Stimulated activated CD8-positive, alpha-beta memory T cell treated with anti-CD3 and anti-CD28 coated beads, Interleukin-4, amount 100 ng/mL, for 24 hours (primary cell): ENCODE data around the gene MAP1LC3B.

Experiments used
- DNase-seq: peaks from one replicate; pipeline ENCODE4 v3.0.0-alpha.2; 2020; ENCODE audit warnings: low read depth

MAP1LC3B gene

GRCh38 chr16:87432330-87432915 is 40.3 kb downstream of the MAP1LC3B start:
- DNase-seq, result no peak

- DNase-seq, result no peak
These were observed 42.1 kb downstream of the MAP1LC3B start for GRCh38 chr16:87434146-87434667.

GRCh38 chr16:87435372-87436224 is 43.5 kb downstream of the MAP1LC3B start:
- no peak for DNase-seq

- no peak for DNase-seq
These were observed 44.4 kb downstream of the MAP1LC3B start for GRCh38 chr16:87436225-87437172.

- no peak for DNase-seq
These were observed 45.2 kb downstream of the MAP1LC3B start for GRCh38 chr16:87437327-87437726.

GRCh38 chr16:87437911-87438610 is 45.9 kb downstream of the MAP1LC3B start:
- DNase-seq, result no peak

GRCh38 chr16:87438611-87438985 is 46.5 kb downstream of the MAP1LC3B start:
- no peak for DNase-seq

GRCh38 chr16:87439926-87440325 is 47.8 kb downstream of the MAP1LC3B start:
- no peak for DNase-seq

- no peak for DNase-seq
These were observed 49.9 kb downstream of the MAP1LC3B start for GRCh38 chr16:87441886-87442580.

GRCh38 chr16:87442581-87442966 is 50.4 kb downstream of the MAP1LC3B start:
- no peak for DNase-seq

GRCh38 chr16:87443016-87443415 is 50.9 kb downstream of the MAP1LC3B start:
- DNase-seq, result no peak

- DNase-seq, result no peak
These were observed 51.8 kb downstream of the MAP1LC3B start for GRCh38 chr16:87443964-87444363.

- no peak for DNase-seq
These were observed 53.4 kb downstream of the MAP1LC3B start for GRCh38 chr16:87445486-87445885.

GRCh38 chr16:87446479-87446878 is 54.3 kb downstream of the MAP1LC3B start:
- no peak for DNase-seq

GRCh38 chr16:87447323-87447722 is 55.2 kb downstream of the MAP1LC3B start:
- no peak for DNase-seq

GRCh38 chr16:87448866-87449265 is 56.7 kb downstream of the MAP1LC3B start:
- DNase-seq, result no peak

GRCh38 chr16:87451563-87452210 is 59.6 kb downstream of the MAP1LC3B start:
- no peak for DNase-seq

GRCh38 chr16:87453326-87453725 is 61.2 kb downstream of the MAP1LC3B start:
- DNase-seq, result no peak
